IgD-negative memory B cell (primary cell): Measurements from ENCODE around the gene TPPP3. TPM values are rescaled to one million over a fixed set of nuclear protein-coding genes. Genes with fewer than 3 reads are reported as not detected.
"Not testable (repeated sequence)": the region's sequence is repeated elsewhere in the genome, so short reads cannot be mapped to it uniquely, and the experiment has no call there.

Experiments used
- H3K27ac Mint-ChIP-seq, 3 donors: one replicate each; pipeline ENCODE4 v1.8.0; 2020 to 2022; ENCODE audit warnings: mild to moderate bottlenecking in 3 of 3, mixed read lengths in 3 of 3, moderate library complexity in 1 of 3
- H3K27me3 Mint-ChIP-seq: one replicate; pipeline ENCODE4 v1.8.0; 2021; ENCODE audit warnings: mixed read lengths
- H3K36me3 Mint-ChIP-seq: one replicate; pipeline ENCODE4 v1.8.0; 2020; ENCODE audit warnings: mild to moderate bottlenecking, mixed read lengths
- H3K4me1 Mint-ChIP-seq, 3 donors: one replicate each; pipeline ENCODE4 v1.8.0; 2020 to 2022; ENCODE audit warnings: mixed read lengths in 3 of 3, mild to moderate bottlenecking in 1 of 3
- H3K4me3 Mint-ChIP-seq, 4 donors: one replicate each; pipeline ENCODE4 v1.8.0; 2020 to 2022; ENCODE audit warnings: mild to moderate bottlenecking in 4 of 4, mixed read lengths in 4 of 4, moderate library complexity in 3 of 4
- H3K9me3 Mint-ChIP-seq, 3 donors: one replicate each; pipeline ENCODE4 v1.8.0; 2020 to 2021; ENCODE audit warnings: mixed read lengths in 3 of 3, mild to moderate bottlenecking in 1 of 3
- polyA plus RNA-seq: library from polyadenylated mRNA; unstranded; fragments of 300-500 nt; fragmentation: Illumina TruSeq; gene quantifications from one replicate; pipeline ENCODE4 v1.2.3, GENCODE V29; 2021

Gene TPPP3
- polyA plus RNA-seq, 1 donor from 2014 or later = not detected

DNA sequence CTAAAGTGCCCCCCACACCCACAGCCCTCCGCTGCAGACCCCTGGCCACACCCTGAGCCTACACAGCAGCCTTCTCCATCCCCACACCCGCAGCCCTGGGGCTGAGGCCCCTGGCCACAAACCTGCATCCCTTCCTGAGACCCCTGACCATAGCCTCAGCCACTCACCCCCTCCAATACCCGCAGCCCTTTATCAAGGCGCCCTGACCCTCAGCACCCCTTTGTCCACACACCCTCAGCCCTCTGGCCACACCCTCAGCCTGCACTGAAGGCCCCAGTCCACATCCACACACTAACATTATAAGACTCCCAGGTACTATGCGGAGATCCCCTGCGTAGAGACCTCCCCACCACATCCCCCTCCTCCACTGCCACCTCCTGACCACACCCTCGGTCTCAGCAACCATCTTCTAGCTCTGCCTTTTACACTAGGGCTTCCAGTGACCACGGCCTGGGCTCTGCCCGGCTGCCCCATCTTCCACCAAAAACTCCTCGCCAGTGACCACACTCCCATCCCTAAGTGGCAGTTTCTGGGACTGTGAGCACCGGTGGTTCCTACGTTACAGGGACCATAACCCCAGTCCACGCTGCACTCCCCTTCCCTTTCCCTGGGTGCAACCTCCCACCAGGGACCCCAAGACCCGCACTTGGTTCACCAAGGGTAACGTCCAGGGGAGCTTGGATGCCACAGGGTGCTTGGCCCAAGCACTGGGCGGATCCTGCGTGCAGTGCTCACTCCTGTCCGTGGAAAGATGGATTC, 818 bp downstream of the TPPP3 start:
- peaks cover 0 to 10% (median 6%) of the 10 kb centered on the region in 3 donors for H3K4me1 Mint-ChIP-seq
- H3K36me3 Mint-ChIP-seq = no peaks in the 10 kb centered on the region
- no peak overlapping the region for H3K4me3 Mint-ChIP-seq
- peaks cover 24% of the 10 kb centered on the region for H3K27me3 Mint-ChIP-seq
- H3K27ac Mint-ChIP-seq = no peak overlapping the region
- H3K9me3 Mint-ChIP-seq = no peaks in the 10 kb centered on the region

DNA sequence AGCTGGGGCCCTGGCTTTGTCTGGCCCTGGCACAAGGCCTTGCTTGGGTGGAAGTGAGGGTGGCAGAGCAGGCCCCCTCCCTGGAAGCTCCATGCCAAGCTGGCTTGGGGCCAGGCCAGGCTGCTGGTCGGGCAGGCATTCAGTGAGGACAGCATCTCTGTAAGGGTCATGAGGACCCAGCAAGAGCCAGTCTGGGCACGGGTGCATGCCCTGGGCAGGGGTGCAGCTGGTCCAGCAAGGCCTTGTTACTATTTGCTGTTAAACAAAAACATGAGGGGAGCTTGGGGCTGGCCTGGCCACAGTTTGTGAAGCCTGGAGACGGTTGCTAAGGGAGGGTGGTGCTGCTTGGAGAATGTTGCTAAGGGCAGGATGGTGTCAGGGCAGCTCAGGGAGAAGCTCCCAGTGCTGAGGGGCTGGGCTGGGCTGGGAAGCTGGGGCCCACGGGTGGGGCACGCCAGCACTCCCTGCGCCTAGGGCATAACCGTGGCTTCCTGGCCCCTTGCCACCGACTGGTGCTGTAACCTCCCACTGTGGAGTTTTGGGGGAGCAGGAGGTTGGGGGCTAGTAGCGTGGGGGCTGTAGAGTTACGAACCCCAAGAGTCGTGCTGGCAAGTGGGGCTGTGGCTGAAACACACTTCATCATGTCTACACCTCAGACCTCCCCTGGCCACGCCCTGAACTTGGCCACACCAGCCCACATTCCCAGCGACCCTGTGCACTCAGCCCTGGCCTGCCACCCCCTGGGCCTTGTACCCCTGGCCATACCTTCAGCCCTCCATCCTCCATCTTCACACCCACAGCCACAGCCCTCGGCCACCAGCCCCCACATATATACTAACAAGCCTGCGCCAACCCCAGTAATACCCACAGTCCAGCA, 1.6 kb downstream of the TPPP3 start:
- Mint-ChIP-seq H3K9me3 (no peaks in the 10 kb centered on the region), H3K27me3 (peaks cover 24% of the 10 kb centered on the region), H3K27ac (no peak overlapping the region), H3K4me3 (no peak overlapping the region), H3K4me1 (peaks cover 0 to 10% (median 6%) of the 10 kb centered on the region in 3 donors), H3K36me3 (no peaks in the 10 kb centered on the region)

DNA sequence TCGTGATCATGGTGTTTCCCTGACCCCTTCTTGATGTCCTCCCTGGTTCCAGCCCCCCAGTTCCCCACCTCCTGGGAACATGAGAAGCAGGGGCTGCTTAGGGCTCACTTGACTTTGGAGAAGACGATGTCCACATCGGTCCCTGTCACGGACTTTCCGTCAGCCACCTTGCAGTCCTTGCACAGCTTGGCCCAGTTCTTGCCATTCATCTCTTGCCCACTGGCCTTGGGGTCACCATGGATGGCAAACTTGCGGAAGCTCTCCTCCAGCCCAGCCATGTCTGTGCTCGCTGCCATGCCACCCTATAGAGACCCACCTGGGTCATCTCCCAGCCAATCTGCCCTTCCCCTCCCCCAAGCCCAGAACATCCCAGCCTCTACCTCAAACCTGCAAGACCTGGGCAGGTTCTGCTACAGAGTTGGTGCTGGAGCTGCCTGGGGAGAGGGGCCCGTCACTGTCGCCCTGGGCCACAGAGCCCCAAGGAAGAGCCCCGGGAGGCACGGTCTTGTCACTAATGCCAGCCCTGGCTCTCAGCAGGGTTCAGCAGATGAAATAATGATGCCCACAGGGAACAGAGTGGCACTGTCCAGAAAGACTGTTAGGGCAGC, 2.4 kb downstream of the TPPP3 start:
- Mint-ChIP-seq H3K4me3 (no peak overlapping the region), H3K36me3 (no peaks in the 10 kb centered on the region), H3K9me3 (no peaks in the 10 kb centered on the region), H3K27ac (peak overlapping the region in 1 of 3 donors; percentile 89), H3K27me3 (peaks cover 24% of the 10 kb centered on the region), H3K4me1 (peaks cover 0 to 10% (median 6%) of the 10 kb centered on the region in 3 donors)

- H3K27me3 Mint-ChIP-seq = peaks cover 21% of the 10 kb centered on the region
- peaks cover 0 to 8% (median 6%) of the 10 kb centered on the region in 3 donors for H3K4me1 Mint-ChIP-seq
- peak overlapping the region in 2 of 3 donors; percentile 81 to 89 for H3K27ac Mint-ChIP-seq
- H3K9me3 Mint-ChIP-seq = no peaks in the 10 kb centered on the region
- H3K36me3 Mint-ChIP-seq = no peaks in the 10 kb centered on the region
- peak overlapping the region in 1 of 4 donors; percentile 47 for H3K4me3 Mint-ChIP-seq
Measured at GRCh38 chr16:67389911-67390815, 3.1 kb downstream of the TPPP3 start.

DNA sequence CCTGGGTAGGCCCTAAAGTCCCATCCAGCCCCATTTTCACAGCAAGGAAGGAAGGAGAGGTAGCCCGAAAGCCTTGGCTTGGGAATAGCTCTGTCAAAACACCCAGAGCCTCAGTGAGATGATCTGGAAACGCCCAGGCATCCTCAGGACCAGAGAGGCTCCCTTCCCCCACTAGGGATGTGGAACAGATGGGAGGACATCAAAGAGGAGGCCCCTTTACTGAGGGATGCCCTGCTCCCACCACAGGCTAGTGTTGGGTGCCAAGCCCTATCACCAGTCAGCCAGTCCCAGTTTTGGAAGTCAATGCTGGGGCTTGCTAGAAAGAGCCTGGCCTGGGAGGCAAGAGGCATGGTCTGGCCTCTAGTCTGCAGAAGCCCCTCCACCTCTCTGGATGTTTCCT, 4.7 kb downstream of the TPPP3 start:
- H3K27me3 Mint-ChIP-seq = peaks cover 14% of the 10 kb centered on the region
- H3K9me3 Mint-ChIP-seq = no peaks in the 10 kb centered on the region
- no peak overlapping the region for H3K27ac Mint-ChIP-seq
- peaks cover 0 to 4% (median 3%) of the 10 kb centered on the region in 3 donors for H3K4me1 Mint-ChIP-seq
- H3K4me3 Mint-ChIP-seq = no peak overlapping the region
- no peaks in the 10 kb centered on the region for H3K36me3 Mint-ChIP-seq

DNA sequence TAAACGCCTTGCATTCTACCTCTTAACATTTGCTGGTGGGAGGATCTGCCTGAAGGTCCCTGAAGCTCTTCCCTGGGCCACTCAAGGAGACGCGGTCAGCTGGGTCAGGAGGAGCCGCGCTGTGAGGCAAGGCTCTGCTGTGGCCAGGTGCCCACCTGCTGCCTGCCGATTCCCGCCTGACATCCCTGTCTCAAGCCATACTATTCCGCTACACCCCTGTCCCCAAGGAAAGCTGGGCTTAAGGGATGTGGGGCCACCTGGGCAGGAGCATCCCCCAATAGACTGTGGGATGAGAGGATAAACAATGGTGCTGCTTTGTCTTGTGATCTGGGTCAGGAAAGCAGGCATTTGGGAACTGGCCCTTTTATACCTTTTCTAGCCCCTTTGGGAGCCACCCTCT, 5.1 kb downstream of the TPPP3 start:
- Mint-ChIP-seq H3K27ac (no peak overlapping the region), H3K27me3 (peaks cover 13% of the 10 kb centered on the region), H3K9me3 (no peaks in the 10 kb centered on the region), H3K36me3 (no peaks in the 10 kb centered on the region), H3K4me1 (peaks cover 0 to 4% (median 3%) of the 10 kb centered on the region in 3 donors), H3K4me3 (no peak overlapping the region)

DNA sequence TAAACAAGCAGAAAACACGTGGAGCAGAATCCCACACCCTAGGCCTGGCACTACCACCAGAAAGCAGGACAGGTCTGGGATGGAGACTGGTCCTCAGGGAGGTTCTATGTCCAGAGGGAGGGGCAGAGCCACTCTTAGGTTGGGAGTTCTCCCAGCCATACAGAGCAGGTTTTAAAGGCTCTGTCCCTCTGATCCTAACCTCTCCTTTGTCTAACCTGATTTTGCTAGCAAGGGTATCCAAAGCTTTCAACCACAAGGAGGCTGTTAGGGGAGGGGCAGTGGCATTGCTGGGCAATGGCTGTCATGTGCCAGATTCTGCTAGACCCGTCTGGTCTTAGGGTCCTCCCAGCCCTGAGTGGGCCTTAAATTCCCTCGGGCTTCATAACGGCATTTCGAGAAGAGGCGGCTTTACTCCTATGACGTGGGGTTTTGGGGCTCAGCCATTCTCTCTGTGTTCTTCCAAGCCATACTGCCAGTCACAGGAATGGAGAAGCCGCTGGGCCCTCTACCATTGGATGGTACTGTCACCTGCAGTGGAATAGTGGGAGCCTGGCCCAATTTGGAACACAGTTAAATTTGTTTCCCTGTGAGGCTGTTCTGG, 5.7 kb downstream of the TPPP3 start:
- peaks cover 9% of the 10 kb centered on the region for H3K27me3 Mint-ChIP-seq
- H3K27ac Mint-ChIP-seq = peak overlapping the region in 1 of 3 donors; percentile 25
- no peaks in the 10 kb centered on the region for H3K9me3 Mint-ChIP-seq
- H3K36me3 Mint-ChIP-seq = no peaks in the 10 kb centered on the region
- peaks cover 0 to 4% (median 3%) of the 10 kb centered on the region in 3 donors for H3K4me1 Mint-ChIP-seq
- H3K4me3 Mint-ChIP-seq = no peak overlapping the region

DNA sequence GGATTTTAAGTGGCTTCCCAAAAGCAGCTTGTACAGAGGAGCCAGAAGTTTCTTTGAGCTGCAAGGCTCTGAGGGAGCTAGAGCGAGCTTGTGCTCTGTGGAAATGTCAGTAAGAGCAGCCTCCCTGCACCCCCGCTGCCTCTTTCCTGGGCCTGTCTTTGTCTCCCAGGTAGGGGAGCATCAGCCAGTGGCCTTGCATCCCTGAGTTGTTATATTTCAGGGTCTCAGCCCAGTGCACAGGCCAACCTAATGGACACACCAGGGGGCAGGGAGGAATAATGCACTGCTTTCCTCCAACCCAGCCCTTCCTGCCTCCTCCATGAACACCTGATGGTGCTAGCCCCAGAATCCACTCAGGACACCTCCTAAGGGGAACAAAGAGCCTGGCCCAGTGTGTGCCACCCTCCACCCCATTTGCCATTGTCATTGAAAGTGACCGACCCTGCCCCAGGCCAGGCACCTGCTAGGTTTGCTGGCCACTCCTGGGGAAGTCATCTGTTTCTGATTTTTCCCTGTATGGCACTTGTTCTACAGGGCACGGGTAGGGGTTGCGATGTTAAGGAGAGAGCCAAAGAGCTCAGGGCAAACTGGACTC, 6.3 kb downstream of the TPPP3 start:
- Mint-ChIP-seq H3K27me3 (peaks cover 6% of the 10 kb centered on the region), H3K36me3 (no peaks in the 10 kb centered on the region), H3K4me1 (peaks cover 0 to 4% (median 3%) of the 10 kb centered on the region in 3 donors), H3K27ac (peak overlapping the region in 1 of 3 donors; percentile 25), H3K9me3 (no peaks in the 10 kb centered on the region), H3K4me3 (no peak overlapping the region)

- Mint-ChIP-seq H3K36me3 (no peaks in the 10 kb centered on the region), H3K27me3 (peaks cover 4% of the 10 kb centered on the region), H3K4me3 (no peak overlapping the region), H3K9me3 (no peaks in the 10 kb centered on the region), H3K4me1 (peaks cover 0 to 2% (median 0%) of the 10 kb centered on the region in 3 donors), H3K27ac (no peak overlapping the region)
Measured at GRCh38 chr16:67384778-67385510, 8.4 kb downstream of the TPPP3 start.

DNA sequence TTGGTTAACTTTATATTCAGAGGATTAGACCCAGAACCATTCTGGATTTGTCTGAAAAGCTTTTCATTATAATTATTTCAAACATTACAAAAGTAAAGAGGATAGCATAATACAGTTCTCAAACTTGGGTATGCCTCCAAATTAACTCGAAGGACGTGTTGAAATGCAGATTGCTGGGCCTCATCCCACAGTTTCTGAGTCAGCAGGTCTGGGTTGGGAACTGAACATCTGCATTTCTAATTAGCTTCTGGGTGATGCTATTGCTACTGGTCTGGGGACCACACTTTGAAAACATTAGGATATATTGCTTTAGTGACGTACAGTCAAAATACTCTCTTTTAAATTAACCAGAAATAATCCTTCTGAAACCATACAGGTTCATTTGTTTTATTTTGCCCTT, 10.0 kb downstream of the TPPP3 start:
- Mint-ChIP-seq H3K4me1 (no peaks in the 10 kb centered on the region), H3K36me3 (no peaks in the 10 kb centered on the region), H3K27me3 (no peaks in the 10 kb centered on the region), H3K27ac (no peak overlapping the region), H3K9me3 (no peaks in the 10 kb centered on the region), H3K4me3 (no peak overlapping the region)

DNA sequence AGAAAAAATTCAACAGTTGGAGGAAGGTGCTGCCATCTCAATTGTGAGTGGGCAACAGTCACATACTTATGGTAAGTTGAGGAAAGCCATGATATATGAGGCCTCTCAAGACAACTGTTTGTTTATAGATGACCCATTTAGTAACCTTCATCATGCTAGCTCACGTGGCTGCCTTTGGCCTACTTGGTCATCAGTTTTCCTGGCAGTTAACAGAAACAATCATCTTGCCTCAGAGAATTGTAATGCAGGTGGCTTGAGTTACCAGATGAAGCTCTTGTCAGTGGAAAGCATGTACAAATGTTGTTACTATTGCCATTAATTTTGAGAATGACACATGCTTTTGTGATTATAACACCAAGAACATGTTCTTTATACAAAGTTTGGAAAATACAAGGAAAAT, 14.7 kb downstream of the TPPP3 start:
- H3K4me1 Mint-ChIP-seq = peaks cover 0 to 2% (median 0%) of the 10 kb centered on the region in 3 donors
- H3K27me3 Mint-ChIP-seq = peaks cover 4% of the 10 kb centered on the region
- H3K9me3 Mint-ChIP-seq = no peaks in the 10 kb centered on the region
- no peaks in the 10 kb centered on the region for H3K36me3 Mint-ChIP-seq
- no peak overlapping the region for H3K4me3 Mint-ChIP-seq
- H3K27ac Mint-ChIP-seq = no peak overlapping the region

GRCh38 chr16:67376012-67376411, 17.3 kb downstream of the TPPP3 start:
- H3K4me1 Mint-ChIP-seq, H3K36me3 Mint-ChIP-seq, H3K4me3 Mint-ChIP-seq, H3K9me3 Mint-ChIP-seq, H3K27me3 Mint-ChIP-seq, H3K27ac Mint-ChIP-seq: not testable (repeated sequence)

DNA sequence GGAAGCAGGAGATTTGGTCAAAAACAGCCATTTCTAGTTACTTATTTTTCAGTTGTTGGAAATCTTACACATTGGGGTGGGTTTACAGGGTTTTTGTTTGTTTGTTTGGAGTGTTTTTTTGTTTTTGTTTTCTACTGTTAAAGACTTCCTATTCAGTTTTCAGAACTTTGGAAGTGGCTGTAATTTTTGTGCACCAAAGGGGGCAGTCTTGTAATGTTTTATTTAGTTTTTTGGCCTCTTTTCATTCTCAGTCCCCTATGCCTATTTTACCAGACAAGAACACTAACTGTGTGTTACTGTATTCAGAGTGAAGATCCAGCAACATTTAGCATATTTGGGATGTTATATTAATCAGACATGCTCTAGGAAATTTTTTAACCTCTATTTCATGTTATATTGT, 20.6 kb downstream of the TPPP3 start:
- H3K27ac Mint-ChIP-seq = no peak overlapping the region
- no peaks in the 10 kb centered on the region for H3K36me3 Mint-ChIP-seq
- H3K9me3 Mint-ChIP-seq = no peaks in the 10 kb centered on the region
- H3K4me3 Mint-ChIP-seq = no peak overlapping the region
- peaks cover 2% of the 10 kb centered on the region for H3K27me3 Mint-ChIP-seq
- H3K4me1 Mint-ChIP-seq = peaks cover 0 to 2% (median 0%) of the 10 kb centered on the region in 3 donors
